KMS-11 (cell line): ENCODE results near the gene ANXA11.

Experiments used
- H2AFZ ChIP-seq: fragments of 200-600 bp; sonication (generic); 2 replicates; pipeline ENCODE4 v1.6.1; 2016; ENCODE audit warnings: antibody characterized with exemption, mixed run types, low read depth
- H3K27ac ChIP-seq: fragments of 200-600 bp; sonication (generic); 2 replicates; pipeline ENCODE4 v1.6.1; 2016; ENCODE audit warnings: mild to moderate bottlenecking, mixed run types
- H3K27me3 ChIP-seq: fragments of 200-600 bp; sonication (generic); 2 replicates; pipeline ENCODE4 v1.6.1; 2017; ENCODE audit warnings: mild to moderate bottlenecking, low read depth, mixed run types, moderate library complexity; ENCODE audit not compliant: insufficient read depth
- H3K36me3 ChIP-seq: fragments of 200-600 bp; sonication (generic); 2 replicates; pipeline ENCODE4 v1.6.1; 2017; ENCODE audit warnings: mild to moderate bottlenecking, mixed run types; ENCODE audit not compliant: insufficient read depth
- H3K4me1 ChIP-seq: fragments of 200-600 bp; sonication (generic); 2 replicates; pipeline ENCODE4 v1.6.1; 2016; ENCODE audit warnings: mild to moderate bottlenecking, low read depth, mixed run types; ENCODE audit not compliant: poor library complexity, severe bottlenecking
- H3K4me2 ChIP-seq: fragments of 200-600 bp; sonication (generic); 2 replicates; pipeline ENCODE4 v1.7.0; 2016; ENCODE audit warnings: mild to moderate bottlenecking, mixed run types
- H3K4me3 ChIP-seq: fragments of 200-600 bp; sonication (generic); IDR thresholded peaks from 2 replicates; pipeline ENCODE4 v1.6.1; 2017; ENCODE audit warnings: low read depth, low read length, mixed read lengths; ENCODE audit not compliant: insufficient read depth
- H3K79me2 ChIP-seq: fragments of 200-600 bp; sonication (generic); 2 replicates; pipeline ENCODE4 v1.6.1; 2016; ENCODE audit warnings: low read depth, mixed run types; ENCODE audit not compliant: insufficient read depth
- H3K9ac ChIP-seq: fragments of 200-600 bp; sonication (generic); 2 replicates; pipeline ENCODE4 v1.6.1; 2016; ENCODE audit warnings: mild to moderate bottlenecking, mixed run types
- H4K20me1 ChIP-seq: fragments of 200-600 bp; sonication (generic); 2 replicates; pipeline ENCODE4 v1.6.1; 2016; ENCODE audit warnings: mild to moderate bottlenecking, mixed run types; ENCODE audit not compliant: insufficient read depth
- TF ChIP-seq, protein P1 (sequence below): fragments of 200-600 bp; sonication (generic); conservative IDR thresholded peaks from 2 replicates; pipeline ENCODE4 v1.6.1; 2017; ENCODE audit warnings: low read depth, mild to moderate bottlenecking, antibody characterized with exemption, low read length, moderate library complexity, mixed read lengths

Gene ANXA11

DNA sequence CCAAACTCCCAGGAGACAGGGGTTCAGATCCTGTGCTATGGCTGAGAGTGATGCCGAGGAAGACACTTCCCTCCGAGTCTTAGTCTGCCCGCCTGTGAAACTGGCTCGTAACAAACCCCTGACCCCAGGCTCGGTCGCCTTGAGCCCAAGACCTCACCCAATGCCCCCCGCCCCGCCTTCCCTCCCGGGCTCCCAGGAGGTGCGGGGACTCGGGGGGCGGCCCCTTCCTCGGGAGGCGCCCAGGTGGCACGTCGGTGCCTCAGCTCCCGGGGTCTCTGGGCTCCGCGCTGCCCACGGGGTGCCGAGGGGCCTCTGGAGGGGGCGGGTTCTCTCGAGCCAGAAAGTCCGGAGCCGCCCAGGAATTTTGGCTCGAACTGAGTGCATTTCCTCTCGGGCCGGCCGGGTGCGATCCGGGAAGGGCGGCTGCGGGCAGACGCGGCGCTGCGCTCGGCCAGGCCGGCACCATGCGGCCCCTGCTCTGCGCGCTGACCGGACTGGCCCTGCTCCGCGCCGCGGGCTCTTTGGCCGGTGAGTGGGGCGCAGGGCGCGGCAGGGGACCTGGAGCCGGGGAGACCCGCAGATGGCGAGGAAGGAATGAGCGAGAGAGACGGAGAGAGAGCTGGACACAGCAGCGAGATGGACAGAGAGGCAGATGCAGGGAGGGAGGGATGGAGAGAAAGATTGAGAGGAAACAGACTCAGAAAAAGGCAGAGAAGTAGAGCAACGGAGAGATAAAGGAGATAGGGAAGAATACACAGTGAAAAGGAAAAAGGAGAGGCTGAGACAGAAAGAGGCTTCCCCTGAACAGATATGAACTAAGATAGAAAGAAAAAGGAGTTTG is 72.8 kb downstream of the ANXA11 start, which contains the start of gene PLAC9:
Gene PLAC9 (plus strand): TSS at position 432 of the 841 bp plus-strand sequence. CDS start 33 bp downstream, at position 465.
- no peak within 1 kb of the TSS for H2AFZ ChIP-seq
- no peak within 1 kb of the TSS for H3K9ac ChIP-seq
- TF ChIP-seq, protein P1, sequence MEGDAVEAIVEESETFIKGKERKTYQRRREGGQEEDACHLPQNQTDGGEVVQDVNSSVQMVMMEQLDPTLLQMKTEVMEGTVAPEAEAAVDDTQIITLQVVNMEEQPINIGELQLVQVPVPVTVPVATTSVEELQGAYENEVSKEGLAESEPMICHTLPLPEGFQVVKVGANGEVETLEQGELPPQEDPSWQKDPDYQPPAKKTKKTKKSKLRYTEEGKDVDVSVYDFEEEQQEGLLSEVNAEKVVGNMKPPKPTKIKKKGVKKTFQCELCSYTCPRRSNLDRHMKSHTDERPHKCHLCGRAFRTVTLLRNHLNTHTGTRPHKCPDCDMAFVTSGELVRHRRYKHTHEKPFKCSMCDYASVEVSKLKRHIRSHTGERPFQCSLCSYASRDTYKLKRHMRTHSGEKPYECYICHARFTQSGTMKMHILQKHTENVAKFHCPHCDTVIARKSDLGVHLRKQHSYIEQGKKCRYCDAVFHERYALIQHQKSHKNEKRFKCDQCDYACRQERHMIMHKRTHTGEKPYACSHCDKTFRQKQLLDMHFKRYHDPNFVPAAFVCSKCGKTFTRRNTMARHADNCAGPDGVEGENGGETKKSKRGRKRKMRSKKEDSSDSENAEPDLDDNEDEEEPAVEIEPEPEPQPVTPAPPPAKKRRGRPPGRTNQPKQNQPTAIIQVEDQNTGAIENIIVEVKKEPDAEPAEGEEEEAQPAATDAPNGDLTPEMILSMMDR, result no peak
- no peak within 1 kb of the TSS for H3K4me2 ChIP-seq
- H3K4me1 ChIP-seq, result no peaks in the 10 kb centered on the region
- H3K27ac ChIP-seq, result no peak within 1 kb of the TSS
- H3K36me3 ChIP-seq, result no peaks in the 10 kb centered on the region
- H3K4me3 ChIP-seq, result no peak within 1 kb of the TSS
- no peaks in the 10 kb centered on the region for H3K79me2 ChIP-seq
- H3K27me3 ChIP-seq, result no peaks in the 10 kb centered on the region
- H4K20me1 ChIP-seq, result no peaks in the 10 kb centered on the region

DNA sequence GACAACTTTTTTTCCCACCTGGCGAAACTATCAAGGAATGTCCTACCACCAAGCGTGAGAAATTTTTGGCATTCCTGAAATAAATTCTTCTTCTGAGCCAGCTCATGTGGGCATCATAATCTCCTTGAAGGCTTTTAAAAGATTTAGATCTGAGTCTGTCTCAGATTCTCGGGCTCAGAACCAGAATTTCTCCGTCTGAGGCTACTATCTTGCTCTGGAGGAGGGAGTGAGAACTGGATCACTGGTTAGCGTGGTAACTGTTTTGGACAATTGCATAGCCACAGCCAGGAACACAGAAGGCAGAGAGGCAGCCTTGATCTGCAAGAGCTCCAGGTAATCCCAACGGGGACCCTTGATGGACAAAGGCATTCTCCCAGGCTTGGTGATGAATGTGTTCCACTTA is 73.8 kb downstream of the ANXA11 start:
- Histone ChIP-seq H3K4me2 (no peak overlapping the region), H3K27ac (no peak overlapping the region), H2AFZ (no peak overlapping the region), H3K79me2 (no peaks in the 10 kb centered on the region), H3K36me3 (no peaks in the 10 kb centered on the region), H3K27me3 (no peaks in the 10 kb centered on the region), H4K20me1 (no peaks in the 10 kb centered on the region), H3K4me1 (no peaks in the 10 kb centered on the region), H3K4me3 (no peak overlapping the region), H3K9ac (no peak overlapping the region)
- TF ChIP-seq, protein P1, result no peak

DNA sequence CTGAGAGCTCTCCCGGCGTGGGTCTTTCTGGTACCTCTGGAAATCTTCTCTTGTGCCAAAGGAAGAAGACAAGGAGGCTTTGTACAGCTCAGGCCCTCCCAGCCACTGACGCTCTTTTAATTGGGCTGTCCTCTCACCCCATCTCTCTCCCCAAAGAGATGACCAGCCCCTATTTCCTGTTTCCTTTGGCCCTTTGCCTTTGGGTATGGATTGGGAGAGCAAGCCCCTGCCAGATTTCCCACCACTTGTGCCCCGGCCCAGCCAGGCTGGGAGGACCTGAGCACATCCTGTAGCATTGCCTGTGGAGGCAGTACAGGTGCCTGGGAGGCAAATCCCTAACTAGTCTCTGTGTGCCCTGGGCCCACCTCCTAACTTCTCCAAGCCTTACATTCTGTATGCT is 78.5 kb downstream of the ANXA11 start:
- Histone ChIP-seq H3K4me1 (no peaks in the 10 kb centered on the region), H4K20me1 (no peaks in the 10 kb centered on the region), H3K27me3 (no peaks in the 10 kb centered on the region), H3K4me3 (no peak overlapping the region), H2AFZ (no peak overlapping the region), H3K27ac (no peak overlapping the region), H3K79me2 (no peaks in the 10 kb centered on the region), H3K36me3 (no peaks in the 10 kb centered on the region), H3K4me2 (no peak overlapping the region), H3K9ac (no peak overlapping the region)
- TF ChIP-seq, protein P1, result no peak

DNA sequence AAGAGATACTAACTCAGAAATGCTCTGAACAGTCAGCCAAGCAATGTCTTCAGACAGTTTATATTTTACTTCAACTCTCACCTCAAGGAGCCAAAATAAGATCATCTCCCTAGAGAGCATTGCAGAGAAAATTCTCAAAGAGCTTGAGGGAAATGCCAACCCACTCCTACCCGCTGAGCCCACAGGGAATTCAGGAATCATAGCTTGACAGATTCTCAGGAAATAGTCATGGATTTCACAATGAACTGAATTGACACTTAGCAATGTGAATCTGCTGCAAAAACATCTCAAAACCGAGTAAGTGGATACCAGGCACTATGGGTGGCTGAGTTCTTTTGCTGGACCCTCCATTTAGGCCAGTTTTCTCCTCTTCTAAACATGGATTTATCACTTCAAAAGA is 82.6 kb downstream of the ANXA11 start:
- Histone ChIP-seq H3K4me1 (no peaks in the 10 kb centered on the region), H3K27me3 (no peaks in the 10 kb centered on the region), H3K27ac (no peak overlapping the region), H3K9ac (no peak overlapping the region), H2AFZ (no peak overlapping the region), H3K79me2 (no peaks in the 10 kb centered on the region), H3K4me3 (no peak overlapping the region), H4K20me1 (no peaks in the 10 kb centered on the region), H3K36me3 (no peaks in the 10 kb centered on the region), H3K4me2 (no peak overlapping the region)
- TF ChIP-seq, protein P1, result no peak
